Upper lobe of left lung (tissue), 4 donors: Measurements from ENCODE around the gene IQUB.

Experiments used
- EP300 ChIP-seq, 4 donors: sonication (generic); formaldehyde crosslinking; IDR thresholded peaks; one replicate each; pipeline ENCODE4 v1.5.1; 2017; ENCODE audit warnings: antibody characterized with exemption in 4 of 4, control low read depth in 2 of 4
- POLR2A ChIP-seq, 4 donors: fragments of 450-650 bp; IDR thresholded peaks; one replicate each; pipeline ENCODE4 v1.5.1; 2016 to 2017; ENCODE audit warnings: antibody characterized with exemption in 4 of 4, mild to moderate bottlenecking in 2 of 4
- TF ChIP-seq, protein P1 (sequence below), 6 experiments: fragments of 450-650 bp in 4 of 6; fragments of 200-600 bp in 2 of 6; sonication (generic) in 2 of 6; IDR thresholded peaks; one replicate each; pipeline ENCODE4 v1.5.1; 2016 to 2019; ENCODE audit warnings: antibody characterized with exemption in 6 of 6

DNA sequence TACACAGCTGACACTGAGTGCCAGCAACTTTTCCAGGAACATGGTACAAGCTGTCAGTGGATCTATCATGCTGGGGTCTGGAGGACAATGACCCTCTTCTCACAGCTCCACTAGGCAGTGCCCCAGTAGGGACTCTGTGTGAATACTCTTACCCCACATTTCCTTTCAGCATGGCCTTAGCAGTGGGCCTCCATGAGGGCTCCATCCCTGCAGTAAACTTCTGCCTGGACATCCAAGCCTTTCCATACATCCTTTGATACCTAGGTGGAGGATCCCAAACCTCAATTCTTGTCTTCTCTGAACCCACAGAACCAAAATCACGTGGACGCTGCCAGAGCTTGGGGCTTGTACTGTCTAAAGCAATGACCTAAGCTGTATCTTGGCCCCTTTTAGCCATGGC is 116.8 kb downstream of the IQUB start:
- TF ChIP-seq, protein P1, sequence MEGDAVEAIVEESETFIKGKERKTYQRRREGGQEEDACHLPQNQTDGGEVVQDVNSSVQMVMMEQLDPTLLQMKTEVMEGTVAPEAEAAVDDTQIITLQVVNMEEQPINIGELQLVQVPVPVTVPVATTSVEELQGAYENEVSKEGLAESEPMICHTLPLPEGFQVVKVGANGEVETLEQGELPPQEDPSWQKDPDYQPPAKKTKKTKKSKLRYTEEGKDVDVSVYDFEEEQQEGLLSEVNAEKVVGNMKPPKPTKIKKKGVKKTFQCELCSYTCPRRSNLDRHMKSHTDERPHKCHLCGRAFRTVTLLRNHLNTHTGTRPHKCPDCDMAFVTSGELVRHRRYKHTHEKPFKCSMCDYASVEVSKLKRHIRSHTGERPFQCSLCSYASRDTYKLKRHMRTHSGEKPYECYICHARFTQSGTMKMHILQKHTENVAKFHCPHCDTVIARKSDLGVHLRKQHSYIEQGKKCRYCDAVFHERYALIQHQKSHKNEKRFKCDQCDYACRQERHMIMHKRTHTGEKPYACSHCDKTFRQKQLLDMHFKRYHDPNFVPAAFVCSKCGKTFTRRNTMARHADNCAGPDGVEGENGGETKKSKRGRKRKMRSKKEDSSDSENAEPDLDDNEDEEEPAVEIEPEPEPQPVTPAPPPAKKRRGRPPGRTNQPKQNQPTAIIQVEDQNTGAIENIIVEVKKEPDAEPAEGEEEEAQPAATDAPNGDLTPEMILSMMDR (IDR thresholded peaks at IDR 0.05), result no peak
- TF ChIP-seq EP300 (IDR thresholded peaks at IDR 0.05), result no peak
- TF ChIP-seq POLR2A (IDR thresholded peaks at IDR 0.05), result no peak
